GM18502 (cell line): ENCODE results near the gene GFER.
A peak's percentile ranks its signal among the peaks of the same experiment; 100 is the strongest.

Source experiments
- ATAC-seq: cut with Tn5 transposase; IDR thresholded peaks from one replicate; pipeline ENCODE4 v1.9.1; 2021; ENCODE audit warnings: mild to moderate bottlenecking; ENCODE audit not compliant: unreplicated experiment, poor library complexity

The GFER gene

DNA sequence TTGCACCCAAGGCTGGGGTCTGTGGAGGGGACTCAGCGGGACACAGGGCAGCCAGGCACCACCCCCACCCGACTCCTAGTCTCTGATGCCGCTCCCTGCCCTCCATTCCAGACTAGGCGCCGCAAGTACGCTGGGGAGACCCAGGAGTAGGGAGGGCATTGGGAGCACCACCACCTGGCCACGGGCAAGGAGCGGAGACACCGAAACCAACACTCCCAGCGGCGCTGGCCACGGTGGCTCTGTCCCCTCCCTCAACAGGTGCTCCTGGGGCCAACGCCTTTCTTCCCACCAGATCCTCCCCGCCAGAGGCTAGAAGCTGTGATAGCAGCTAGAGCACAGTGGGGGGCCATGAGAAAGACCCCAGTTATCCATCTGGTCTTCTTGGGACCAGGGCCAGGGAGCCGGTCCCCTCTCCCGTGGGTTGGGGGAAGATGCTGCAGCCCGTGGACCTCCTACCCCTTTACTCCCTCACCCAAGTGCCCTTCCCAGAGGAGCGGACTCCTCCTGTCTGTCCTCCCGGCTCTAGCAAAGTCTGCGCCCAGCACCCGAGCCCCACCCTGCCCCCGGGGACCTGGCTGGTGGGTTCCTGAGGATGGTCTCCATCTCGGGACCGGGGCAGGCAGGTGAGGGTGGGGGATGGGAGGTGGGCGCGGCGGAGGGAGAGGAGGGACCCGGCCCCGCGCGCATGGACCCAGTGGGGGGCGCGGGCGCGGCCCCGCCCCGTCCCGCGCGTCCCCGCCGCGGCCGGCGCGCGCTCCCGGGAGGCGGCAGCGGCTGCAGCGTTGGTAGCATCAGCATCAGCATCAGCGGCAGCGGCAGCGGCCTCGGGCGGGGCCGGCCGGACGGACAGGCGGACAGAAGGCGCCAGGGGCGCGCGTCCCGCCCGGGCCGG is 5.5 kb downstream of the GFER start, which contains the start of gene SYNGR3:
Gene SYNGR3, plus strand, starts transcription at position 762 of the 892 bp plus-strand sequence. CDS start 133 bp downstream, outside the sequence.
- no peak for ATAC-seq

DNA sequence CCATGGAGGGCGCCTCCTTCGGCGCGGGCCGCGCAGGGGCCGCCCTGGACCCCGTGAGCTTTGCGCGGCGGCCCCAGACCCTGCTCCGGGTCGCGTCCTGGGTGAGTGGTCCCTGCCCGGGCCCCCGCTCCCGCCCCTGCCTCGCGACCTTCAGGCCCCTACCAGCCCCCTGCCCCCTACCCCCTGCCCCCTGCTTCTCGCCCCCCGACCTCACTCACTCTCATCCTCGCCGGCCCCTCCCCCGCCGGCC is 6.0 kb downstream of the GFER start:
- no peak for ATAC-seq

DNA sequence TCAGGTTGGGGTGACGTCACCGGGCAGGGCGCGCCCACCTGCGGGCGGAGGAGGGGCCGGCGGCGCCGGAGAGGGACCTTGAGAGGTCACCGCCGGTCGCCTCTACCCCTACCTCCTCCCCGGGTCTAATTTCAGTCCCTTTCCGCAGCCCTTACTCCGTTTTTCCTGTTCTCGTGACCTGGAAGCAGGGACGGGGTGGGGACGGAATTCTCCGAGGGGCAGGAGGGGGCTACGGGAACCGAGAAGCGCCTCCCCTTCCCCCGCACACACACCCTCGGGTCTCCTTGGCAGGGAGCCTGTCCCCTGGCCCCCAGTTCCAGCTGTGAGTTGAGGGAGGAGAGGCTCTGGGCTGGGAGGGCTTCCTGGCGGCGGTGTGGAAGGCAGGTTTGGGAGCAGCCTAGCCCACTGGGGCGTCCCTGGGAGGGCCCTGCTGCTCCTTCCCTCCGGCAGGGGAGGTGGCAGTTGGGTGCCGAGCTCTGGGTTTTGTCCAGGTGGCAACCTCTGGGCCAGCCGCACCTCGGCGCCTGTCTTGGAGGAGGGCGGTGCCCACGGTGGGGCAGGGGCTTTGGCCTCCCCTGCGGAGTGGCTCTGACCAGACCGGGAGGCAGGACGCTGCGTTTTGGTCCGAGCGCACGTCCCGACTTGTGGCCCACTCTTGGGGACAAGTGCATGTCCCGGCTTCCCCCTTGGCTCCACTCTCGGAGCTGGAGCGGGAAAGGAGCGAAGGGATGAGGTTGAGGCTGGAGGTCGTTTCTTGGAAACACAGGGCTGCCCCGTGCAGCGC is 6.5 kb downstream of the GFER start:
- ATAC-seq = no peak

DNA sequence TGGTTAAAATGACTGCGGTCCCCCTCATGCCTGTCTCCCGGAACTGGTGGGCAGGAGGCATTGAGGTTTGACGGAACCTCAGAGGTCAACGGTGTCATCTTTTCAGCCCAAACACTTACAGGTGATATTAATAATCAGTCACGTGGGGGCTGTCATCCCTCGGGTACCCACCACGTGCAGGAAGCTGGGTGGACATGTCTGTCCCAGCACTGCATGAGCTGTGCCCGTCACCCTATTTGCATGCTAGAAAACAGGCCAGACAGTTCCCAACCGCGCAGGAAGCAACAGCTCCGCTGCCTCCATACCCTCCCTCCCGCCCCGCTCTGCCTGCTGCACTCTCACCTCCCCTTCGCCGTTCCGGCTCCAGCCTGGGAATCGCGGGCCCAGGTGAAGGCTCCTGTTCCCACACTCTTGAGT is 7.2 kb downstream of the GFER start:
- no peak for ATAC-seq

DNA sequence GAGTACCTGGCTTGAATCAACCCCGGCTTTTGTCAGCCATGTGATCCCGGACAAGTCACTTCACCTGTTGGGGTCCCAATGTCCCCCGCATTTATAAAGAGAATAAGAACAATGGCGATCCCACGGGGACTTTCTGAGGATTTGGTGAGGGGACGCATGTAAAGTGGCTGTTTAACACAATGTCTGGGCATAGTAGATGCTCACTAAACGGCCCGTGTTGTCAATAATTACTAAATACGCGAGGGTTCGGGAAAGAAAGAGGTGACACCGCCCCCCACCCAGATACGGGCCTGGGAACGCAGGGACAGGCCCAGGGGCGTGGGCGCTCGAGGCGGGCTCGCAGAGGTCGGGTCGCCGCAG is 7.6 kb downstream of the GFER start:
- ATAC-seq = no peak

DNA sequence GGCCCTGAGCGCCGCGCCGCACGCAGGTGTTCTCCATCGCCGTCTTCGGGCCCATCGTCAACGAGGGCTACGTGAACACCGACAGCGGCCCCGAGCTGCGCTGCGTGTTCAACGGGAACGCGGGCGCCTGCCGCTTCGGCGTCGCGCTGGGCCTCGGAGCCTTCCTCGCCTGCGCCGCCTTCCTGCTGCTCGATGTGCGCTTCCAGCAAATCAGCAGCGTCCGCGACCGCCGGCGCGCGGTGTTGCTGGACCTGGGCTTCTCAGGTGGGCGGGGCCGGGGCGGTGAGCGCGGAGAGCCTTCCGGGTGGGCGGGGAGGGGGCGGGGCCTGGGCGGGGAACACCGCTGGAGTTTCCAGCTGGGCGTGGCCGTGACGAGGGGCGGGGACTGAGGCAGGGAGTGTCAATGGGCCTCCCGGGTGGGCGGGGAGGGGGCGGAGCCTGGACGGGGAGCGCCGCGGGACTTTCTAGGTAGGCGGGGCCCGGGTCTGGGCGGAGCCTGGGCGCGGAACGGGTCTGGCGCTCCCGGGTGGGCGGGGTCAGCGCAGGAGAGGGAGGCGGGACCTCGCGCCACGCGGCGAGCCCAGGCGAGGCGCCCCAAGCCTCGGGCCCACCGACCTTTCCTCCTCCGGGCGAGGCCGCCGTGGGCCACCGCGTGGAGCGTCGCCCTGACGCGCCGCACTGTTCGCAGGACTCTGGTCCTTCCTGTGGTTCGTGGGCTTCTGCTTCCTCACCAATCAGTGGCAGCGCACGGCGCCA is 8.1 kb downstream of the GFER start:
- peak; percentile 56 for ATAC-seq

DNA sequence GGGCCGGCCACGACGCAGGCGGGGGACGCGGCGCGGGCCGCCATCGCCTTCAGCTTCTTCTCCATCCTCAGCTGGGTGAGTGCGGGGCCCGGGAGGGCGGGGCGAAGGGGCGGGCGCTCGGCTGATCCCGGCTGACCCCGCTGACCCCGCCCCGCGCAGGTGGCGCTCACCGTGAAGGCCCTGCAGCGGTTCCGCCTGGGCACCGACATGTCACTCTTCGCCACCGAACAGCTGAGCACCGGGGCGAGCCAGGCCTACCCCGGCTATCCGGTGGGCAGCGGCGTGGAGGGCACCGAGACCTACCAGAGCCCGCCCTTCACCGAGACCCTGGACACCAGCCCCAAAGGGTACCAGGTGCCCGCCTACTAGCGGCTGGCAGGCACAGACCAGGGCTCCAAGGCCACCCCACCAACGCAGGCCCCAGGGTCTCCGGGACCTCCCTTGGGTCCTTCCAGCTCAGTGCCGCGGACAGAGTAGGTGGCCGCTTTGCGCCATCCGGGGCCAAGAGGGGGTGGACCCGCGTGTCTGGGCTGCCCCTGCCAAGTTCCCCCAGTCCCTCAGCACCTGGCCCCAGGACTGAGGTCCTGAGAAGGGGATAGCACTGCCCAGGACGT is 8.8 kb downstream of the GFER start:
- no peak for ATAC-seq

DNA sequence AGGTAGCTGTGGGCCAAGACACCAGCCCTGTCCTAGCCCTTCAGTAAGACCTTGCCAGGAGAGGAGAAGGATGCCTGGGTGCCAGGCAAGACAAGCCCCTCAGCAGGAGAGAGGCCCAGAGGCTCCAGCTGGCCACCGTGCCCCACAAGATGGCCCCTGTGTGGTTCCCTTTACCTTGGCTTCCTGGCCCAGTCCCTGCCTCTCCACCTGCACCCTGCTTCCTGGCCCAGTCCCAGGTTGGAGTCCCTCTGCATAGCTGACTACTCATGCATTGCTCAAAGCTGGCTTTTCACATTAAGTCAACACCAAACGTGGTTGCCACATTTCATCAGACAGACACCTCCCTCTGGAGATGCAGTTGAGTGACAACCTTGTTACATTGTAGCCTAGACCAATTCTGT is 9.7 kb downstream of the GFER start:
- no peak for ATAC-seq

DNA sequence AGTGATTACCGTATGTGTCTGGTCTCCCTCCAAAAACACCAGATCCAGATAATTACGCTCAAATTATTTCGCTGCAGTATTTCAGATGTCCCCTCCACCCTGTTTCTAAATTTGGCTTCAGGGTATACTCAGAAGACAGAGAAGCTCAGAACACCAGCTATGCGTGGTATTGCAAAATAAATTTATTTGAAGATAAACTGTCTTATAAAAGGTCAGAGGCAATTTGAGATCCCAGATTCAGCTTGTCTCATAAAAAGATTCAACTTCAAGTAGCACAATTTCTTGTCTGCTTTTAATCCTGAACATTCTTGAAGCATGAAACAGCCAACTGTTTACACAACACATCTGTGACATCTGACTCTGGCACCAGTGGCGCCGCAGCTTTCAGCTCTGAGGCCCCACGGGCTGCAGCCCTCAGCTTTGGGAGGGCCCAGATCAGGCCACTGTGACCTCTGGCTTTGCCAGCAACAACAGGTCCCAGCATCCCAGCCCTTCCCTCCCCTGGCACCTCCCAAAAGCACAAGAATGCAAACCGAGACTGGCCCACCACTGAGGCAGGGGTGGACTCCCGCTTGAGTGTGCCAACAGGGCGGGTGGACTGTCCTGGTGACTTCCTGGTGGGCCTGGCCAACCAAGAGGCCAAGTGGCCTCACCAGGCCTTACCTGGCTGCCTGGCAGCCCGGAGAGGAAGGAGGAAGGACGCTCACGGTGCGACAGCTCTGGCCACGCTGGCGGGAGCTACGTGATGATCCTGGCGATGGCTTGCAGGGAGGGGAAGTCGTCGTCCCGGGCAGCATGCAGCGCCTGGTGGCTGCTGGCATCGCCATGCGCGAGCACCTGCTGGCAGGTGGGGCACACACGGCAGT is 13.7 kb downstream of the GFER start:
- ATAC-seq = no peak

DNA sequence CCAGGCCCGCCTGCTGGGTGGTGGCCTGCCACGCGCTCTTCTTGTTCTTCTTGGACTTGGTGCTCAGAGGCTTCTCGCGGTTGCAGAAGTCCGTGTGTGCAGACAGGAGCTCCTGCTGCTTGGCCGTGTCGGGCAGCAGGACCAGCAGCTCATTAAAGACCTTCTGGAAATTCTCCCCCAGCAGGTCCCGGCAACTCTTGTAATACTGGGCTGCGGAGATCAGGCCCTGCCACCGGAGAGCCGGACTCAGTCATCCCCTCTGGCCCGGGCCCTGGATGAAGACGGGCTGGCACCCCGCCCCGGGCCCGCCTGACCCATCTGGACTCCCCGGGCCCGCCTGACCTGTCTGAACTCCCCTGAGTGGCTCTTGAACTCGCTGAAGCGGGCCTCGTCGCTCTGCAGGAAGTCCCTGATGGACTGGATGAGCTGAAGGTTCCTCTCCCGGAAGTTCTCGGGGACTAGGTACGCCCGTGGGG is 14.4 kb downstream of the GFER start:
- no peak for ATAC-seq

DNA sequence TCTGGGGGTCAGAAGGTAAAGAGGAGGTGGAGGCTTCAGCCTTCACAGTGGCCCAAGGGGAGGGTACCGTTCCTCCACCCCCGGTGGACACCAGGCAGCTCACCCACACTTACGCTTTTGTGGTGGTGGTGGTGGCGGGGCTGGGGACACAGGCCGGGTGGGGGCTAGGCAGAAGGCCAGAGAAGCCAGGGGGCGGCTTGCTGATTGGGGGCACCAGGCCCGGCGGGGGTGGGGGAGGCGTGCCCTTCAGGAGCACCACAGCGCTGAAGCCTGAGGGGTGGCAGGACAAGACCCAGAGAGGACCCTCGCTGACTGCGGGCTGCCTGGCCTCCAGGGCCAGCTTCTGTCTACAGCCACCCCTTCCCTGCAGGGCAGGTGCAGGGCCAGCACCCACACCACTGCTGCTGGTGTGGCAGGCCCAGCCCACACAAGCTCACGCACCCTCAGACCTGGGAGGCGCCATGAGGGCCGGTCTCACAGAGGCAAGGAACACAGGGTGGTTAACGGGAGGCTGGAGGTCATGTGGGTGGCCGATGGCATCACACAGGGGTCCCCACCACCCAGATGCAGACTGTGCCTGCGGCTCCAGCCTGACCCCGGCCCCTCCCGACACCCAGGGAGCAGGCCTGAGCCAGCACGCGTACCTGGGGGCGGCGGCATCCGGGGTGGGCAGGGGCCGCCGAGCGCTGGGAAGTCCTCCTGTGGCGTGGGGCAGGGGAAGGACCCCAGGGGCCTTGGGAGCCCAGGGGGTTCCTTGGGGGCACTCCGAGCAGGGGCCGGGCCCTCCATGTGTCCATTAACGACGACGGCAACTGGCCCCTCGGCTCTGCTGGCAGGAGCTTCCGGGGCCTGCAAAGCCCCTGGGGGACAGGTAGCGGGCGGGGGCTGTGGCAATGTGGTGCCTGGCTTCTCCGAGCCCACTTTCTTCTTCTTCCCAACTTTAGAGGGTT is 15.1 kb downstream of the GFER start:
- no peak for ATAC-seq

DNA sequence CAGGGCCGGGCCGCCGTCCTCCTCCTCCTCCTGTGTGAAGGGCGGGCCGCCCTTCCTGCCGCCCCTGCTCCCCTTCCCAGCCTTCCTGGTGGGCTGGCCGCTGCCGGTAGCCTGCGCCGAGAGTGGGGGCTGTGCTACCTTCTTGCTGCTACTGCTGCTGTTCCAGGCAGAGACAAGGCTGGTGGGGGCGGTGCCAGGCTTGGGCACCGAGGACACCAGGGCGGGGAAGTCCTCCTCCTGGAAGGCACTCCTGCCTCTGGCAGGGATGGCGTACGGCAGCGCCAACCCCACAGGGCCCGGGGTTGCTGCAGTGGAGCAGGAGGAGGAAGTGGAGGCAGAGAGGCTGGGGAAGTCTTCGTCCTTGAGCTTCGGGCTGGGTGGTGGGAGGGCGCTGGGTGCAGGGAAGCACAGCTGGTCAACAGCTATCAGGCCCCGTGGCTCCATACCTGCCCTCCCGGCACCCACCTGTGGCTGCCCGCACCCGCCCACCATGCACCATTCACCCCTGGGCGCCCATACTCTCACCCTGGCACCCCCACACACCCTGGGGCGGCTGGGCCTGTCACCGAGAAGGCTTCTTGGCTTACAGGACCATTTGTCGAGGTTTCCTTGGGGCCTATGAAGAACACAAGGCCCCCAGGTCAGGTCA is 16.0 kb downstream of the GFER start:
- no peak for ATAC-seq

DNA sequence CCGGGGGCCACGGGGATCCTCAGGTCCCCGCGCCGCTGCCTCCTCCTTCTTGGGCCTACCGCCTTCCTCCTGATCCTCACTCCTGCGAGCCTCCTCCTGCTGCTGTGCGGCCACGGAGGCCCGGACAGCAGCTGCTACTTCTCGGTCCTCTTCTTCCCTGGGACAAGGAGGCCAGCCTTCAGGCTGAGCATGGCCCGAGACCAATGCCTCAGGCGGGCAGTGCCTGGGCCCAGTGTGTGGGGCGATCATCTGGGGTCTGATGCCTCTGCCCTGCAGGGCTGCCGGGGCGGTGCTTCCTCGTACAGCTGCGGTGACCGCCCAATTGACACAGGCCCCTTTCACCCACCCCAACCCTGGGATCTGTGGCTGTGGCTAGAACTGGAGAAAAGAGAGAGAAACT is 17.0 kb downstream of the GFER start:
- no peak for ATAC-seq

DNA sequence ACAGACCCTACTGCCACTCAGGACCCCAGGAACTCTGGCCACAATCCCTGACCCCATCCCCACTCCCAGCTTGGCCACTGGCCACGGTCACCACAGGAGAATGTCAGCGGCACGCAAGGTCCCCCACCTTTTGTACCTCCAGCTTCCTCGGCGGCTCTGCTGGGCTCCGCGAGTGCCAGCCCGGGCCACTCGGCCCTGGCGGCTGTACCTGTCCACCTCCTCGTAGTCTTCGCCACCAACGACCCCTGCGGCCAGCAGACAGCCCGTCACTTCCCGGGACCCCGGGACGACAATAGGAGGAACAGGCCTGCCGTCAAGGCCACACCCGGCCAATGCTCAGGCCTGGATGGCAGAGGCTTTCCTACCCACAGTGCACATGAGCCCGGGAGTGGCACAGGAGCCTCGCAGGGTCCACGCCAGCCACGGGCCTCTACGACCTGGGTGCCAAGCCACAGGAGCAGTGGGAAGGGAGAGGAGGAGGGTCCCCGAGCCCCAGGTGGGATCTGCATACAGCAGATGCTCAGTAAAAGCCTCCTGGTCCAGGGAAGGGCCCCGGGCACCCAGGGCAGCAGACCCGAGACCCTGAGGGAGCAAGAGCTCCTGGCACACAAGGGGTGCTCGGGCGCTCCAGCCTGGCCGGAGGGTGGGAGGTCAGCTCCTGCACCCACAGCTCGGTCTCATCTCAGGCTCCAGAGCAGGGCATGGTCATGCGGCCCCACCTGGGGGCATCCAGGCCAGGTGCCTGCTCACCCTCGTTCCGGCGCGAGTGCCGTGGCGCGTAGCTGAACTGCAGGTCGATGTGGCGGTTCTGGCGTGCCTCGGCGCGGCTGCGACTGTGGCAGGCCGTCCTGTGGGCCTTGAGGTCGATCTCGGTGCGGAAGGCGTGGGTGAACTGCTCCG is 17.7 kb downstream of the GFER start:
- no peak for ATAC-seq

DNA sequence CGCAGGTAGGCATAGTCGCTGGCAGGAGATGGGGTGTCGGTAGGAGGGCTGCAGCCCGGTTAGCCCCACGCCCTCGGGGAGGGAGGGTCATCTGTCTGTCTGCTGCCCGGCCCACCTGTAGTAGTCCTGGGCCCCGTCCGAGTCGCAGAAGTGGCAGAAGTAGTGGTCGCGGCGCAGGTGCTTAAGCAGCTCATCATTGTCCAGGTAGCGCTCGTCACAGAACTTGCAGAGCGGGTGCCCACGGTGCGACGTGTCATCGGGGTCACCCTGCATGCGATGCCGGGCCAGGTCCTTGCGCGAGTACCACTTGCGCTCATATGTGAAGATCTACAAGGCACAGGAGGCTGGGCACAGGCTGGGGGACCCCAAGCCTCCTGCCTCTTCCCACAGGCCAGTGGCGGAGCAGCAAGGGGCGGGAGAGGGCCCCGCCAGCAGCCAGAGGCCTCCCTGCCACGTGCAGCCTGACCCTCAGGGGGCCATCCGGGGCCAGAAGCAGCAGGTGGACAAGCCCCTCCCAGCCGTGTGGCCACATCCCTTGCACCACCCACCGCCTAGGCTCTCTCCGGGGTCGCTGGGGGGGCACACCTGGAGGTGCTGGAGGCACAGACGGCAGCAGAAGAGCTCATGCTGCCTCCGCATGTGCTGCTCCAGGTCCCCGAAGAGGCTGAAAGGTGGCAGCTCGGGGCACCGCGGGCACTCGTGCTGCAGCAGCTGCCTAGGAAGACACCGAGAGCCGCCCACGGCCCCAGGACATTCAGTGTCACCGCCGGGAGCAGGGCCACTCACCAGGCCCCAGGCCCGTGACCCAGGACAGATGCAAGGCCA is 18.6 kb downstream of the GFER start:
- no peak for ATAC-seq

DNA sequence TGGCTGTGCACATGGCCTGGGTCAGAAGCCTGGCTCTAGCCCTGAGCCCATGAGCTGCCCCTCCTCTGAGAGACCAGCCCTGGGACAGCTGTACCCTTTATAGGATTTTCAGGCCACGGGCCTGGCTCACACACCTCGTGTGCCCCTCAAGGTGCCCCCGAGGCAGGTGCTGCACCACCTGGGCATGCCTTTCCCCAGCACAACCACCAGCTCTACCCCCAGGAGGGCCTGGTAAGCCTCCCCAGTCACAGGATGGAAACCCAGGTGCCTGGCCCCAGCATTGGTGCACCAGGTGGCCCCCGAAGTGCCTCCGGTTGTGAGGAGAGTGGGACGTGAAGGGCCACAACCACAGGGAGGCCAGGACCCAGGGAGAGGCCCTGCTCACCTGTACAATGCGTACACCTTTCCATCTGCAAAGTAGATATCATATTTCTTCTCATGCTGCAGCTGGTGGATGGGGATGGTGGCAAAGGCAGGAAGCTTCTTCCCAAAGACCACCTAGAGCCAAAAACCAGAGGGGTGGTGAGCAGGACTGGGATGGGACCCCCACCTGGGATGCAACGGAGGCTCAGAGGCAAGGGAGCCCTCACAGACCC is 19.3 kb downstream of the GFER start:
- ATAC-seq = no peak
